Measurements from ENCODE around the gene ZNF101.
A peak's percentile ranks its signal among the peaks of the same experiment; 100 is the strongest.
"Not testable (repeated sequence)": the region's sequence is repeated elsewhere in the genome, so short reads cannot be mapped to it uniquely, and the experiment has no call there.

ZNF101 gene

GRCh38 chr19:19661675-19662251, 6.9 kb upstream of the ZNF101 start:
- no peak for DNase-seq (ENCODE audit: low spot score)

DNA sequence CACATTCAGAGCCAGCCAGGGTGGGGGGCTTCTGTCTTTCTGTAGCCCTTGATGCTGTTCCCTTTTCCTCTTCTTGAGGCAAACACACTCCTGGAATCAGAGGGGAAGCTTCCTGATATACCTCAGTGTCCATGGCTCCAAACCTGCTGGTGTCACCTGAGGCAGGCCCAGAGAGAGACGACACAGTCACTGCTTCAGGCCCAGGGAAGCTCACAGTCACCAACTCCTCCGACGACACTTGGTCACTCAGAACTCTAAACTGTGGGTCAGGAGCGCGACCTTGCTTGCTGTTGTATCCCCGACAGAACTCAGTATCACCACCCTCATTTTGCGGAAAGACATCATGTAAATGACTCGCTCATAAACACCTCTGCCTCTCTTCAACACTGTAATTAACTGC, 6.3 kb upstream of the ZNF101 start:
- DNase-seq (ENCODE audit: low spot score): peak; percentile 36

- DNase-seq (ENCODE audit: low spot score): peak; percentile 77
Measured at GRCh38 chr19:19662871-19663255, 5.8 kb upstream of the ZNF101 start.

DNA sequence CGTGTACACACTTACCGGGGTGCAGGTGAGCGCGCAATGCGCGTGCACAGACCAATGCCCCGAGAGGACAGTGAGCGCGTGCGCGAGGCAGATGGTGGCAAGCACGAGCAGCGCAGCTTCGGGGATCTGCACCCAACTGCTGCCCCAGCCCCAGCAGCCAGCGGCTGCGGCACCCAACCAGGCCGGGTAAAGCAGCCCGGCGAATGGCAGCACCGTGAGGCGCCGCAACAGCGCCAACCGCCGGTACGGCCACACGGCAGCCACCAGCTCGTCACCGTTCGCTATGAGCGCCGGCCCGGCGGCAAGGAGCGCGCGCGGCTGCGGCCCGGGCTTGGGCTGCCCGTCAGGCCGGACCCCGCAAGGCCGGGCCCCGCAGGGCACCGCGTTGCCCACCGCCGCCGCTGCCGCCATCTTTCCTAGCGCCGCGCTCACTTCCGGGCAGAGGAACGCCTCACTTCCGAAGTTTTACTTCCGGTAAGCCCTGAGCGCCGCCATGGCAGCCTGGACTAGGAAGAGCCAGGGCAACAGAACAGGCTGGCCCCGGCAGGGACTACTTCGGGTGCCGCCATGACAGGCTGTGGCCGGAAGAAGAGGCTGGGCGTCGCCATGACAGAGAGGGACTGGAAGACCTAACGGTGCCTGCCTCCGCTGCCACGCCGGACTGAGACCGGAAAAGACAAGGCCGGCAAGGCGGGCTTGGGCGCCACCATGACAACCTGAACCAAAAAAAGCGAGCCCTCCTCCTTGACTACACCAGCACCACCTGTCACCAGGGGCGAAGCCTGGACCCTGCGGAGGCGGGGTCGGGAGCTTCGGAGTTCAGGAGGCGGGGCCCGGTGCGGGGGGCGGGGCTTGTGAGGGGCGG, 5.2 kb upstream of the ZNF101 start, which contains the start of gene ATP13A1:
Gene ATP13A1, minus strand, starts transcription at position 421 of the 865 bp plus-strand sequence. Its CDS starts 10 bp downstream, at position 411.
- peak; percentile 95 for DNase-seq (ENCODE audit: low spot score)

DNA sequence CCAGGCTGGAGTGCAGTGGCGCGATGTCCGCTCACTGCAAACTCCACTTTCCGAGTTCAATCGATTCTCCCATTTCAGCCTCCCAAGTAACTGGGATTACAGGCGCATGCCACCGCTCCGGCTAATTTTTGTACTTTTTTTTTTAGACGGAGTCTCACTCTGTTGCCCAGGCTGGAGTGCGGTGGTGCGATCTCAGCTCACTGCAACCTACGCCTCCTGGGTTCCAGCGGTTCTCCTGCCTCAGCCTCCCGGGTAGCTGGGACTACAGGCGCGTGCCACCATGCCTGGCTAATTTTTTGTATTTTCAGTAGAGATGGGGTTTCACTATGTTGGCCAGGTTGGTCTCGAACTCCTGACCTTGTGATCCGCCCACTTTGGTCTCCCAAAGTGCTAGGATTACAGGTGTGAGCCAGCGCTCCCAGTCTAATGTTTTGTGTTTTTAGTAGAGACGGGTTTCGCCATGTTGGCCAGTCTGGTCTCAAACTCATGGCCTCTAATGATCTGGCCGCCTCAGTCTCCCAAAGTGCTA, 3.2 kb upstream of the ZNF101 start:
- not testable (repeated sequence) for DNase-seq (ENCODE audit: low spot score)

DNA sequence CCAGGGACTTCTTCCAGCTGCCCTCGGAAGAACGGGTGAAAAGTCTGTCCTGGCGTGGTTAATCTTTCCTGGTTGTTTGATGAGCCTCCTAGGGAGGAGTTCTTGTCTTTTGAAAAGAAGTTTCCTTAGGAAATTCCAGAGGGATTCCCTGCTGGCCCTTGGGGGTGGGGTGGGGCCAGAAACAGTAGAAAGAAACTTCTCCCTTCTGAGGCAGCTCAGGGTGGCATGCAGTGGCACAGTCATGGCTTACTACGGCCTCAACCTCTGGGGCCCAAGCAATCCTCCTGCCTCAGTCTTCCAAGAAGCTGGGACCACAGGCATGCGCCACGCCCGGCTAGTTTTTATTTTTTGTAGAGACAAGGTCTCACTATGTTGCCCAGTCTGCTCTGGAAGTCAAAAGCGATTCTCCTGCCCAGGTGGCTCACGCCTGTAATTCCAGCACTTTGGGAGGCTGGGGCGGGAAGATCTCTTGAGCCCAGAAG, 1.5 kb downstream of the ZNF101 start:
- no peak for DNase-seq (ENCODE audit: low spot score)

DNA sequence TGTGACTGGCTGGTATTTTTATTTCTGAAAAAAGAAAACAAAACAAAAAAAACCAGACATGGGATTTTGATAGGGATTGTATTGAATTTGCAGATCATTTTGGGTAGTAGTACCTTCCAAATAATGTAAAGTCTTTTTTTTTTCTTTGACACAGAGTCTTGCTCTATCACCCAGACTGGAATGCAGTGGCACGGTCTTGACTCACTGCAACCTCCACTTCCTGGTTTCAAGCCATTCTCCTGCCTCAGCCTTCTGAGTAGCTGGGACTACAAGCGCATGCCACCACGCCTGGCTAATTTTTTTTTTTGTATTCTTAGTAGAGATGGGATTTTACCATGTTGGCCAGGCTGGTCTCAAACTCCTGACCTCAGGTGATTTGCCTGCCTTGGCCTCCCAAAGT, 4.2 kb downstream of the ZNF101 start:
- peak; percentile 54 for DNase-seq (ENCODE audit: low spot score)

- no peak for DNase-seq (ENCODE audit: low spot score)
Measured at GRCh38 chr19:19674315-19674714, 5.7 kb downstream of the ZNF101 start.

GRCh38 chr19:19677579-19677978, 8.9 kb downstream of the ZNF101 start:
- DNase-seq (ENCODE audit: low spot score): peak; percentile 23

GRCh38 chr19:19679176-19680073, 10.8 kb downstream of the ZNF101 start:
- no peak for DNase-seq (ENCODE audit: low spot score)

- DNase-seq (ENCODE audit: low spot score): not testable (repeated sequence)
Measured at GRCh38 chr19:19686119-19686518, 17.5 kb downstream of the ZNF101 start.

- no peak for DNase-seq (ENCODE audit: low spot score)
Measured at GRCh38 chr19:19686580-19686979, 17.9 kb downstream of the ZNF101 start.

DNA sequence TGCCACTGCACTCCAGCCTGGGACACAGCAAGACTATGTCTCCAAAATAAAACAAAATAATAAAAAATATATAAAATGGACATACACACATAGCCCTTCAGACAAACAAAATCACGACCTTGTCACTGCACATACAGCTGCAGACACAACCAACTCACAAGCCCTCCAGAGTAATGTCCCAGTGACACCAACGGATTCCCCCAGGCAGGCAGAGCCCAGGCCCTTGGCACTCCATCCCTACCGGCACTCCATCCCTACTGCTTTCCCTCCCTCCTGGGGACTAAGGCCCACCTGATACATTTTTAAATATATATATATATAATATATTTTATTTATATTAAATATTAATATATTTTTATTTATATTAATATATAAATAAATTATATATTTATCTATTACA, 18.5 kb downstream of the ZNF101 start:
- no peak for DNase-seq (ENCODE audit: low spot score)

DNA sequence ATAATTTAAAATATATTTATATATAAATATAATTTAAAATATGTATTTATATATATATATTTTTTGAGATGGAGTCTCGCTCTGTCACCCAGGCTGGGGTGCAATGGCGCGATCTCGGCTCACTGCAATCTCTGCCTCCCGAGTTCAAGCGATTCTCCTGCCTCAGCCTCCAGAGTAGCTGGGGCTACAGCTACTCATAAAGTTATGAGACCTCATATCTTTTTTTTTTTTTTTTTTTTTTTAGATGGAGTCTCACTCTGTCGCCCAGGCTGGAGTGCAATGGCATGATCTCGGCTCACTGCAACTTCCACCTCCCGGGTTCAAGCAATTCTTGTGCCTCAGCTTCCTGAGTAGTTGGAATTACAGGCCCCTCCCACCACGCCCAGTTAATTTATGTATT, 20.4 kb downstream of the ZNF101 start:
- not testable (repeated sequence) for DNase-seq (ENCODE audit: low spot score)

DNA sequence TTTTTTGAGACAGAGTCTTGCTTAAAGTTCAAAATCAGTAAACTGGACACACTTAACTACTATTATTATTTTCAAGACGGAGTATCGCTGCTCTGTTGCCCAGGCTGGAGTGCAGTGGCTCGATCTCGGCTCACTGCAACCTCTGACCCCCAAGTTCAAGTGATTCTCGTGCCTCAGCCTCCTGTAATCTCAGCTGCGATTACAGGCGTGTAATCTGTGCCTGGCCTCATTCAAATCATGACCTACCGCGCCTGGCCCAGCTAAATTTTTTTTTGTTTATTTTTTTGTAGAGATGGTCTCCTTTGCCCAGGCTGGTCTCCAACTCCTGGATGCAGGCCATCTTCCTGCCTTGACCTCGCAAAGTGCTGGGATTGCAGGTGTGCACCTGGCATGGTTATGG, 23.0 kb downstream of the ZNF101 start:
- DNase-seq (ENCODE audit: low spot score): no peak

DNA sequence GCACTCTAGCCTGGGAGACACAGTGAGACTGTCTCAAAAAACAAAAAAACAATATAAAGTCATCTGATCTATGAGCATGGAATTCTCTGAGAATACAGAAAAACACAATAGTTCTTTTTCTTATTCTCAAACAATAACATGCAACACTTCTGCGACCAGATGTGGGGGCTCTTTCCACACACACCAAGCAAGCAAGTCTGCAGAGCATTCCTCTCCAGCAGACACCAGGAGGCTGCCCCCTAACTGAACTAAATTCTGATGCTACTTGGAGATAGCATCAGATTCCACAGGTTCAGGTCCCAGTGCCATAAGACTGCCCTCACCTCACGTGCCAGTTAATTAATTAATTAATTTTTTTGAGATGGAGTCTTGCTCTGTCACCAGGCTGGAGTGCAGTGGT, 27.7 kb downstream of the ZNF101 start:
- no peak for DNase-seq (ENCODE audit: low spot score)

- DNase-seq (ENCODE audit: low spot score): no peak
Measured at GRCh38 chr19:19697589-19697988, 28.9 kb downstream of the ZNF101 start.

DNA sequence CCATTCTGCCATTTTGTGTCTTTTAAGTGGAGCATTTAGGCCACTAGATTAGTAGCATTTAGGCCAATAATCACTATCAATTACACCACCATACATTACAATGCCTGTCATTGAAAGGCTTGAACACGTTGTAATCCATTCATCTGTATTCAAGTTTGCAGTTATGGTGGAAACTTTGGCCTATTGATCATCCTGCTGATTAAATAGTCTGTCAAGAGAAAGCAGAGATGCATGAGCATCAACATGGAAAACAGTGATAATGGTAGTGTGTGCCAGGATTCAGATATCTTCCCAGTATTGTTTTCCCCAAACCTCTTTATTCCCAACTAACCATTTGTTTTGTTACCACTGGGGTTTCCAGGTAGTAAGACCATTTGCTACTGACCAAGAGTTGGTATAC, 31.9 kb downstream of the ZNF101 start:
- not testable (repeated sequence) for DNase-seq (ENCODE audit: low spot score)

DNA sequence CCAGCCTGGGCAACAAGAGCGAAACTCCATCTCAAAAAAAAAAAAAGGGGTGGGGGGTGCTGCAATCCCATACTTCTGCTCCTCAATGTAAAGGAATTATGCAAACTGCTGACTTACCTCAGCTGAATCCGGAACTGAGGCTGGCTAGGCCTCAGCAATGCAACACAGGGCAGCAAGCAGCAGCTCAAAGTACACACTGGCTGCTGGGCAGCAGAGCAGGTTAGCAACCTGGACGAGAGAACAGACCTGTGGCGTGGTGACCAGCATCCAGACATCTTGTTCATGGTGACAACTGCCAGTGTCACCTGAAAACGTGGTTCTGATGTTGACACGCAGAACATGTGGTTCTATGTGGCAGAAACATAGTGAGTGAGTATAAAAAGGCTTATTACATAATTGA, 36.2 kb downstream of the ZNF101 start:
- no peak for DNase-seq (ENCODE audit: low spot score)

GRCh38 chr19:19710506-19710905, 41.9 kb downstream of the ZNF101 start:
- no peak for DNase-seq (ENCODE audit: low spot score)

DNA sequence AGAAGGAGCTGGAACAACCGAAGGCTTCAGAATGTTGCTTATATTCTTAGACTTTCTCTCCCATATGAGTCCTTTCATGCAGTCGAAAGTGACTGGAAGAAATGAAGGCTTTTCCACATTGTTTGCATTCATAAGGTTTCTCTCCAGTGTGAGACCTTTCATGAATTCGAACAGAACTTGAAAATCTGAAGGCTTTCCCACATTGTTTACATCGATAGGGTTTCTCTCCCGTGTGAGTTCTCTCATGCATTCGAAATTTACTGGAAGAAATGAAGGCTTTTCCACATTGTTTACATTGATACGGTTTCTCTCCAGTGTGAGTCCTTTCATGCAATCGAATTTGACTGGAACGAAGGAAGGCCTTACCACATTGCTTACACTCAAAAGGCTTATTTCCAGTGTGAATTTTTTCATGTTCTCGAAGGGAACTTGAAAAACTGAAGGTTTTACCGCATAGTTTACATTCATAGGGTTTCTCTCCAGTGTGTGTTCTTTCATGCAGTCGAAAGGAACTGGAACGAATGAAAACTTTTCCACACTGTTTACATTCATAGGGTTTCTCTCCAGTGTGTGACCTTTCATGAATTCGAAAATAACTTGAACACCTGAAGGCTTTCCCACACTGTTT, 42.8 kb downstream of the ZNF101 start:
- no peak for DNase-seq (ENCODE audit: low spot score)

Data from RKO (cell line).